ENCODE measurements around the gene CNRIP1. TPM values are rescaled to one million over a fixed set of nuclear protein-coding genes. Genes with fewer than 3 reads are reported as not detected.
"Not testable (repeated sequence)": the region's sequence is repeated elsewhere in the genome, so short reads cannot be mapped to it uniquely, and the experiment has no call there.

Gene CNRIP1
- total RNA-seq, 1 experiment from 2014 or later, result 0.80 TPM

GRCh38 chr2:68318914-68319397, 793 bp downstream of the CNRIP1 start:
- no peaks in the 10 kb centered on the region for H3K36me3 ChIP-seq (replicated peaks; ENCODE audit: control insufficient read depth, insufficient read depth, low read length)
- peak overlapping the region; percentile 60 for H3K4me3 ChIP-seq (ENCODE audit: insufficient read depth, low read depth, low read length)
- H3K27me3 ChIP-seq (ENCODE audit: control insufficient read depth, insufficient read depth, low read length), result peaks cover 42% of the 10 kb centered on the region
- no peak for DNase-seq

- H3K4me3 ChIP-seq (ENCODE audit: insufficient read depth, low read depth, low read length), result peak overlapping the region; percentile 60
- DNase-seq, result peak; percentile 53
- no peaks in the 10 kb centered on the region for H3K36me3 ChIP-seq (replicated peaks; ENCODE audit: control insufficient read depth, insufficient read depth, low read length)
- peaks cover 42% of the 10 kb centered on the region for H3K27me3 ChIP-seq (ENCODE audit: control insufficient read depth, insufficient read depth, low read length)
Observed at GRCh38 chr2:68317971-68318913, 1.5 kb downstream of the CNRIP1 start.

- H3K27me3 ChIP-seq (ENCODE audit: control insufficient read depth, insufficient read depth, low read length), result peaks cover 42% of the 10 kb centered on the region
- DNase-seq, result no peak
- no peak overlapping the region for H3K4me3 ChIP-seq (ENCODE audit: insufficient read depth, low read depth, low read length)
- no peaks in the 10 kb centered on the region for H3K36me3 ChIP-seq (replicated peaks; ENCODE audit: control insufficient read depth, insufficient read depth, low read length)
Observed at GRCh38 chr2:68316111-68316510, 3.6 kb downstream of the CNRIP1 start.

GRCh38 chr2:68311033-68311432, 8.7 kb downstream of the CNRIP1 start:
- no peak for DNase-seq
- no peaks in the 10 kb centered on the region for H3K36me3 ChIP-seq (replicated peaks; ENCODE audit: control insufficient read depth, insufficient read depth, low read length)
- H3K27me3 ChIP-seq (ENCODE audit: control insufficient read depth, insufficient read depth, low read length), result no peaks in the 10 kb centered on the region; the same call in 1 of the 2 replicates
- H3K4me3 ChIP-seq (ENCODE audit: insufficient read depth, low read depth, low read length), result no peak overlapping the region

GRCh38 chr2:68309426-68309825, 10.3 kb downstream of the CNRIP1 start:
- Histone ChIP-seq H3K4me3 (ENCODE audit: insufficient read depth, low read depth, low read length) (no peak overlapping the region), H3K27me3 (ENCODE audit: control insufficient read depth, insufficient read depth, low read length) (no peaks in the 10 kb centered on the region), H3K36me3 (replicated peaks; ENCODE audit: control insufficient read depth, insufficient read depth, low read length) (no peaks in the 10 kb centered on the region)
- DNase-seq, result no peak

- H3K4me3 ChIP-seq (ENCODE audit: insufficient read depth, low read depth, low read length); H3K36me3 ChIP-seq (replicated peaks; ENCODE audit: control insufficient read depth, insufficient read depth, low read length); H3K27me3 ChIP-seq (ENCODE audit: control insufficient read depth, insufficient read depth, low read length); DNase-seq: not testable (repeated sequence)
Observed at GRCh38 chr2:68303902-68304272, 15.9 kb downstream of the CNRIP1 start.

GRCh38 chr2:68303033-68303901, 16.5 kb downstream of the CNRIP1 start:
- no peak for DNase-seq
- H3K4me3 ChIP-seq (ENCODE audit: insufficient read depth, low read depth, low read length), result no peak overlapping the region
- no peaks in the 10 kb centered on the region for H3K27me3 ChIP-seq (ENCODE audit: control insufficient read depth, insufficient read depth, low read length)
- no peaks in the 10 kb centered on the region for H3K36me3 ChIP-seq (replicated peaks; ENCODE audit: control insufficient read depth, insufficient read depth, low read length)

GRCh38 chr2:68302281-68302875, 17.4 kb downstream of the CNRIP1 start:
- H3K27me3 ChIP-seq (ENCODE audit: control insufficient read depth, insufficient read depth, low read length), result no peaks in the 10 kb centered on the region
- no peak overlapping the region for H3K4me3 ChIP-seq (ENCODE audit: insufficient read depth, low read depth, low read length)
- no peaks in the 10 kb centered on the region for H3K36me3 ChIP-seq (replicated peaks; ENCODE audit: control insufficient read depth, insufficient read depth, low read length)
- DNase-seq, result no peak

GRCh38 chr2:68295516-68295915, 24.2 kb downstream of the CNRIP1 start:
- Histone ChIP-seq H3K27me3 (ENCODE audit: control insufficient read depth, insufficient read depth, low read length) (no peaks in the 10 kb centered on the region), H3K36me3 (replicated peaks; ENCODE audit: control insufficient read depth, insufficient read depth, low read length) (no peaks in the 10 kb centered on the region), H3K4me3 (ENCODE audit: insufficient read depth, low read depth, low read length) (no peak overlapping the region)
- DNase-seq, result no peak

- Histone ChIP-seq H3K36me3 (replicated peaks; ENCODE audit: control insufficient read depth, insufficient read depth, low read length) (no peaks in the 10 kb centered on the region), H3K4me3 (ENCODE audit: insufficient read depth, low read depth, low read length) (no peak overlapping the region), H3K27me3 (ENCODE audit: control insufficient read depth, insufficient read depth, low read length) (no peaks in the 10 kb centered on the region)
- no peak for DNase-seq
Observed at GRCh38 chr2:68294913-68295312, 24.8 kb downstream of the CNRIP1 start.

GRCh38 chr2:68294187-68294586, 25.6 kb downstream of the CNRIP1 start:
- no peaks in the 10 kb centered on the region for H3K27me3 ChIP-seq (ENCODE audit: control insufficient read depth, insufficient read depth, low read length)
- H3K36me3 ChIP-seq (replicated peaks; ENCODE audit: control insufficient read depth, insufficient read depth, low read length), result no peaks in the 10 kb centered on the region
- H3K4me3 ChIP-seq (ENCODE audit: insufficient read depth, low read depth, low read length), result no peak overlapping the region
- DNase-seq, result no peak

- Histone ChIP-seq H3K4me3 (ENCODE audit: insufficient read depth, low read depth, low read length) (no peak overlapping the region), H3K36me3 (replicated peaks; ENCODE audit: control insufficient read depth, insufficient read depth, low read length) (no peaks in the 10 kb centered on the region), H3K27me3 (ENCODE audit: control insufficient read depth, insufficient read depth, low read length) (no peaks in the 10 kb centered on the region)
- no peak for DNase-seq
Observed at GRCh38 chr2:68293755-68294154, 26.0 kb downstream of the CNRIP1 start.

- Histone ChIP-seq H3K27me3 (ENCODE audit: control insufficient read depth, insufficient read depth, low read length) (no peaks in the 10 kb centered on the region), H3K36me3 (replicated peaks; ENCODE audit: control insufficient read depth, insufficient read depth, low read length) (no peaks in the 10 kb centered on the region), H3K4me3 (ENCODE audit: insufficient read depth, low read depth, low read length) (no peak overlapping the region)
- DNase-seq, result no peak
Observed at GRCh38 chr2:68293024-68293423, 26.7 kb downstream of the CNRIP1 start.

- H3K4me3 ChIP-seq (ENCODE audit: insufficient read depth, low read depth, low read length), result no peak overlapping the region
- DNase-seq, result peak; percentile 41
- no peaks in the 10 kb centered on the region for H3K27me3 ChIP-seq (ENCODE audit: control insufficient read depth, insufficient read depth, low read length)
- H3K36me3 ChIP-seq (replicated peaks; ENCODE audit: control insufficient read depth, insufficient read depth, low read length), result no peaks in the 10 kb centered on the region
Observed at GRCh38 chr2:68292108-68292710, 27.5 kb downstream of the CNRIP1 start.

Measured in H7 (cell line).